ENCODE data around the gene PRKCA. TPM values are rescaled to one million over a fixed set of nuclear protein-coding genes. Genes with fewer than 3 reads are reported as not detected.
A peak's percentile ranks its signal among the peaks of the same experiment; 100 is the strongest.

The PRKCA gene
- total and polyA plus RNA-seq, 2 of the 13 experiments (the other 11 are each of a cell fraction or from before 2014, with no cell fraction given), result 18.5 to 21.5 TPM

DNA sequence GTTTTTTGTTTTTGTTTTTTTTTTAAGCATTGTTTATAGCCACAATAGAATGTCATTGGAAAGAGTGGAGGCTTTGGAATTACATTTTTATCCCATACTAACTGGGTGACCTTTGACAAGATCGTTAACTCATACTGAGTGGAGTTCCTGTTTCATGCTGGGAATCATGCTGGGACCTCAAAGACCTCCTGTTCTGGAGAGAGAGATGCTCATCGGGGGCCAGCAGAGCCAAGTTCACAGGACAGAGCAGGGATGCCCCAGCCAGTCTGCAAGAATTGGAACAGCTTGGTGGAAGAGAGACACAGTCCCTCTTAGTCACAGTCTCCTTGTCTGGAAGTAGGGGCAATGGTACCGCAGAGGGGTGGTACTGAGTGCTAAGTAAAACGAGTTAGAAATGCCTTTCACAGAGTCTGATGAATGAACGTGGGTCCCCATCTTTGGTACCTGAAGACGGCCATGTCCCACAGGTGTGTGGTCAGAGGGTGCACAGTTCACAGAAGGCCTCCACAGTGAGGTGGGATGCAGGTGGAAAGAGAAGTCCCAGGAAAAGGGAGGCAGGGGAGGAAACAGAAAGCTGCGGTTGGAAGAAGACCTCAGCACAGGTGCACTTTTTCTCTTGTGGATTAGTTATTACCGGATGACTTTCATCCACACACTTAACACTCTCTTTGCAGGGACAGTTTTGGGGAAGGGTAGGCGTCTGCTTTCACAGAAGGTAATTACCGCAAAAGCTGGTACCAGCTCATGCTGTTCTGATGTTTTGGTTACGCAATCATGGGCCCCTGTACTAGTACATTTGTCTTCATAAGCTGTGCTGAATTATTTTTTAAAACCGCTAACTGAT lies 147.8 kb downstream of the PRKCA start (continued):
- TF ChIP-seq SRF (IDR thresholded peaks at IDR 0.05; ENCODE audit: low read depth, low read length) (no peak), ZNF124 (CRISPR knock-in tag; IDR thresholded peaks at IDR 0.05) (no peak), ZNF737 (CRISPR knock-in tag; IDR thresholded peaks at IDR 0.05; ENCODE audit: borderline replicate concordance) (no peak), HDAC2 (CRISPR knock-in tag; IDR thresholded peaks at IDR 0.05) (no peak), ZNF501 (CRISPR knock-in tag; IDR thresholded peaks at IDR 0.05) (0 out of 2 replicates have a peak, but pooled peaks have one; percentile 39), KAT8 (CRISPR knock-in tag; IDR thresholded peaks at IDR 0.05) (no peak), MTF2 (CRISPR knock-in tag; IDR thresholded peaks at IDR 0.05; ENCODE audit: borderline replicate concordance) (no peak), ZSCAN29 (CRISPR knock-in tag; conservative IDR thresholded peaks at IDR 0.05) (no peak), ZNF326 (CRISPR knock-in tag; IDR thresholded peaks at IDR 0.05; ENCODE audit: borderline replicate concordance) (no peak), ETV6 (CRISPR knock-in tag; conservative IDR thresholded peaks at IDR 0.05) (no peak), PPARG (CRISPR knock-in tag; conservative IDR thresholded peaks at IDR 0.05) (0 out of 2 replicates have a peak, but pooled peaks have one; percentile 35), ZNF674 (CRISPR knock-in tag; IDR thresholded peaks at IDR 0.05; ENCODE audit: low read depth) (no peak), ZMYM3 (CRISPR knock-in tag; IDR thresholded peaks at IDR 0.05) (peak; percentile 62), MIXL1 (CRISPR knock-in tag; IDR thresholded peaks at IDR 0.05) (no peak), KLF16 (CRISPR knock-in tag; IDR thresholded peaks at IDR 0.05) (no peak)
- TF ChIP-seq, protein P1, sequence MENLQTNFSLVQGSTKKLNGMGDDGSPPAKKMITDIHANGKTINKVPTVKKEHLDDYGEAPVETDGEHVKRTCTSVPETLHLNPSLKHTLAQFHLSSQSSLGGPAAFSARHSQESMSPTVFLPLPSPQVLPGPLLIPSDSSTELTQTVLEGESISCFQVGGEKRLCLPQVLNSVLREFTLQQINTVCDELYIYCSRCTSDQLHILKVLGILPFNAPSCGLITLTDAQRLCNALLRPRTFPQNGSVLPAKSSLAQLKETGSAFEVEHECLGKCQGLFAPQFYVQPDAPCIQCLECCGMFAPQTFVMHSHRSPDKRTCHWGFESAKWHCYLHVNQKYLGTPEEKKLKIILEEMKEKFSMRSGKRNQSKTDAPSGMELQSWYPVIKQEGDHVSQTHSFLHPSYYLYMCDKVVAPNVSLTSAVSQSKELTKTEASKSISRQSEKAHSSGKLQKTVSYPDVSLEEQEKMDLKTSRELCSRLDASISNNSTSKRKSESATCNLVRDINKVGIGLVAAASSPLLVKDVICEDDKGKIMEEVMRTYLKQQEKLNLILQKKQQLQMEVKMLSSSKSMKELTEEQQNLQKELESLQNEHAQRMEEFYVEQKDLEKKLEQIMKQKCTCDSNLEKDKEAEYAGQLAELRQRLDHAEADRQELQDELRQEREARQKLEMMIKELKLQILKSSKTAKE (CRISPR knock-in tag; IDR thresholded peaks at IDR 0.05; ENCODE audit: borderline replicate concordance), result no peak
- TF ChIP-seq, protein P2, sequence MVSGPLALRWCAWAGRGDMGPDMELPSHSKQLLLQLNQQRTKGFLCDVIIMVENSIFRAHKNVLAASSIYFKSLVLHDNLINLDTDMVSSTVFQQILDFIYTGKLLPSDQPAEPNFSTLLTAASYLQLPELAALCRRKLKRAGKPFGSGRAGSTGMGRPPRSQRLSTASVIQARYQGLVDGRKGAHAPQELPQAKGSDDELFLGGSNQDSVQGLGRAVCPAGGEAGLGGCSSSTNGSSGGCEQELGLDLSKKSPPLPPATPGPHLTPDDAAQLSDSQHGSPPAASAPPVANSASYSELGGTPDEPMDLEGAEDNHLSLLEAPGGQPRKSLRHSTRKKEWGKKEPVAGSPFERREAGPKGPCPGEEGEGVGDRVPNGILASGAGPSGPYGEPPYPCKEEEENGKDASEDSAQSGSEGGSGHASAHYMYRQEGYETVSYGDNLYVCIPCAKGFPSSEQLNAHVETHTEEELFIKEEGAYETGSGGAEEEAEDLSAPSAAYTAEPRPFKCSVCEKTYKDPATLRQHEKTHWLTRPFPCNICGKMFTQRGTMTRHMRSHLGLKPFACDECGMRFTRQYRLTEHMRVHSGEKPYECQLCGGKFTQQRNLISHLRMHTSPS (CRISPR knock-in tag; IDR thresholded peaks at IDR 0.05; ENCODE audit: low read depth), result no peak
- TF ChIP-seq, protein P3, sequence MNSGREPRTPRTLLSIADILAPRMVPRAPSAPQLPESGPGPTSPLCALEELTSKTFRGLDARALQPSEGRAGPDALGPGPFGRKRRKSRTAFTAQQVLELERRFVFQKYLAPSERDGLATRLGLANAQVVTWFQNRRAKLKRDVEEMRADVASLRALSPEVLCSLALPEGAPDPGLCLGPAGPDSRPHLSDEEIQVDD (CRISPR knock-in tag; IDR thresholded peaks at IDR 0.05; ENCODE audit: borderline replicate concordance), result no peak
- TF ChIP-seq, protein P4, sequence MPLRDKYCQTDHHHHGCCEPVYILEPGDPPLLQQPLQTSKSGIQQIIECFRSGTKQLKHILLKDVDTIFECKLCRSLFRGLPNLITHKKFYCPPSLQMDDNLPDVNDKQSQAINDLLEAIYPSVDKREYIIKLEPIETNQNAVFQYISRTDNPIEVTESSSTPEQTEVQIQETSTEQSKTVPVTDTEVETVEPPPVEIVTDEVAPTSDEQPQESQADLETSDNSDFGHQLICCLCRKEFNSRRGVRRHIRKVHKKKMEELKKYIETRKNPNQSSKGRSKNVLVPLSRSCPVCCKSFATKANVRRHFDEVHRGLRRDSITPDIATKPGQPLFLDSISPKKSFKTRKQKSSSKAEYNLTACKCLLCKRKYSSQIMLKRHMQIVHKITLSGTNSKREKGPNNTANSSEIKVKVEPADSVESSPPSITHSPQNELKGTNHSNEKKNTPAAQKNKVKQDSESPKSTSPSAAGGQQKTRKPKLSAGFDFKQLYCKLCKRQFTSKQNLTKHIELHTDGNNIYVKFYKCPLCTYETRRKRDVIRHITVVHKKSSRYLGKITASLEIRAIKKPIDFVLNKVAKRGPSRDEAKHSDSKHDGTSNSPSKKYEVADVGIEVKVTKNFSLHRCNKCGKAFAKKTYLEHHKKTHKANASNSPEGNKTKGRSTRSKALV (CRISPR knock-in tag; IDR thresholded peaks at IDR 0.05), result no peak
- TF ChIP-seq, protein P5, sequence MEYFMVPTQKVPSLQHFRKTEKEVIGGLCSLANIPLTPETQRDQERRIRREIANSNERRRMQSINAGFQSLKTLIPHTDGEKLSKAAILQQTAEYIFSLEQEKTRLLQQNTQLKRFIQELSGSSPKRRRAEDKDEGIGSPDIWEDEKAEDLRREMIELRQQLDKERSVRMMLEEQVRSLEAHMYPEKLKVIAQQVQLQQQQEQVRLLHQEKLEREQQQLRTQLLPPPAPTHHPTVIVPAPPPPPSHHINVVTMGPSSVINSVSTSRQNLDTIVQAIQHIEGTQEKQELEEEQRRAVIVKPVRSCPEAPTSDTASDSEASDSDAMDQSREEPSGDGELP (IDR thresholded peaks at IDR 0.05; ENCODE audit: borderline replicate concordance, low read depth), result no peak
- TF ChIP-seq, protein P6, sequence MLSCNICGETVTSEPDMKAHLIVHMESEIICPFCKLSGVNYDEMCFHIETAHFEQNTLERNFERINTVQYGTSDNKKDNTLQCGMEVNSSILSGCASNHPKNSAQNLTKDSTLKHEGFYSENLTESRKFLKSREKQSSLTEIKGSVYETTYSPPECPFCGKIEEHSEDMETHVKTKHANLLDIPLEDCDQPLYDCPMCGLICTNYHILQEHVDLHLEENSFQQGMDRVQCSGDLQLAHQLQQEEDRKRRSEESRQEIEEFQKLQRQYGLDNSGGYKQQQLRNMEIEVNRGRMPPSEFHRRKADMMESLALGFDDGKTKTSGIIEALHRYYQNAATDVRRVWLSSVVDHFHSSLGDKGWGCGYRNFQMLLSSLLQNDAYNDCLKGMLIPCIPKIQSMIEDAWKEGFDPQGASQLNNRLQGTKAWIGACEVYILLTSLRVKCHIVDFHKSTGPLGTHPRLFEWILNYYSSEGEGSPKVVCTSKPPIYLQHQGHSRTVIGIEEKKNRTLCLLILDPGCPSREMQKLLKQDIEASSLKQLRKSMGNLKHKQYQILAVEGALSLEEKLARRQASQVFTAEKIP (CRISPR knock-in tag; IDR thresholded peaks at IDR 0.05; ENCODE audit: borderline replicate concordance), result no peak

All from HepG2 (cell line).